ENCODE data around the gene ZNF652.

ZNF652 gene

GRCh38 chr17:49260011-49260816 lies 101.8 kb downstream of the ZNF652 start:
- peak; percentile 37 for DNase-seq (ENCODE audit: low spot score)

- no peak for DNase-seq (ENCODE audit: low spot score)
These were observed 102.4 kb downstream of the ZNF652 start for GRCh38 chr17:49259663-49260010.

- DNase-seq (ENCODE audit: low spot score) = no peak
These were observed 103.7 kb downstream of the ZNF652 start for GRCh38 chr17:49258394-49258793.

GRCh38 chr17:49255125-49255524 lies 106.9 kb downstream of the ZNF652 start:
- DNase-seq (ENCODE audit: low spot score) = no peak

GRCh38 chr17:49254066-49254465 lies 108.0 kb downstream of the ZNF652 start:
- DNase-seq (ENCODE audit: low spot score) = no peak

GRCh38 chr17:49252148-49252695 lies 109.8 kb downstream of the ZNF652 start:
- DNase-seq (ENCODE audit: low spot score) = no peak

GRCh38 chr17:49249890-49250522 lies 112.0 kb downstream of the ZNF652 start:
- no peak for DNase-seq (ENCODE audit: low spot score)

GRCh38 chr17:49249292-49249794 lies 112.7 kb downstream of the ZNF652 start:
- DNase-seq (ENCODE audit: low spot score) = no peak

GRCh38 chr17:49247944-49248343 lies 114.1 kb downstream of the ZNF652 start:
- DNase-seq (ENCODE audit: low spot score) = no peak

- DNase-seq (ENCODE audit: low spot score) = no peak
These were observed 117.2 kb downstream of the ZNF652 start for GRCh38 chr17:49244839-49245238.
